Vagina (tissue), 2 donors: Measurements from ENCODE around the gene CDK14.

Source experiments
- CTCF ChIP-seq, 3 experiments: fragments of 450-650 bp in 2 of 3; fragments of 200-600 bp in 1 of 3; sonication (generic) in 1 of 3; IDR thresholded peaks; one replicate each; pipeline ENCODE4 v1.5.1; 2017 to 2019; ENCODE audit warnings: antibody characterized with exemption in 3 of 3, mild to moderate bottlenecking in 2 of 3, moderate library complexity in 2 of 3
- POLR2A ChIP-seq, 2 donors: fragments of 450-650 bp; IDR thresholded peaks; one replicate each; pipeline ENCODE4 v1.6.1; 2017; ENCODE audit warnings: antibody characterized with exemption in 2 of 2, mild to moderate bottlenecking in 2 of 2, moderate library complexity in 2 of 2
- POLR2AphosphoS5 ChIP-seq, 2 donors: sonication (generic); formaldehyde crosslinking; IDR thresholded peaks; one replicate each; pipeline ENCODE4 v1.9.0; 2017; ENCODE audit warnings: antibody characterized with exemption in 2 of 2, mild to moderate bottlenecking in 2 of 2, low read depth in 1 of 2; ENCODE audit not compliant: insufficient read depth in 1 of 2

GRCh38 chr7:90607196-90607595 lies 11.1 kb downstream of the CDK14 start:
- TF ChIP-seq CTCF (IDR thresholded peaks at IDR 0.05) (no peak), POLR2AphosphoS5 (IDR thresholded peaks at IDR 0.05; ENCODE audit: insufficient read depth in 1 of 2, low read depth in 1 of 2) (no peak), POLR2A (IDR thresholded peaks at IDR 0.05) (no peak)
